Putamen (tissue), 1 donor: ENCODE measurements around the gene KCTD14.
"Not testable (repeated sequence)": the region's sequence is repeated elsewhere in the genome, so short reads cannot be mapped to it uniquely, and the experiment has no call there.

ENCODE experiments used
- DNase-seq: peaks from one replicate; pipeline ENCODE4 v3.0.0-alpha.2; 2016; ENCODE audit warnings: low spot score

KCTD14 gene

GRCh38 chr11:78046486-78046854 lies 23.4 kb upstream of the KCTD14 start:
- DNase-seq = no peak

GRCh38 chr11:78045851-78046485 lies 22.9 kb upstream of the KCTD14 start:
- peak; percentile 78 for DNase-seq

- DNase-seq = no peak
These were observed 21.6 kb upstream of the KCTD14 start for GRCh38 chr11:78044706-78045105.

- DNase-seq = no peak
These were observed 18.9 kb upstream of the KCTD14 start for GRCh38 chr11:78041843-78042440.

- not testable (repeated sequence) for DNase-seq
These were observed 18.3 kb upstream of the KCTD14 start for GRCh38 chr11:78041380-78041719.

GRCh38 chr11:78040691-78041379 lies 17.8 kb upstream of the KCTD14 start:
- no peak for DNase-seq

- DNase-seq = peak; percentile 45
These were observed 17.0 kb upstream of the KCTD14 start for GRCh38 chr11:78039919-78040671.

GRCh38 chr11:78039391-78039918 lies 16.4 kb upstream of the KCTD14 start:
- no peak for DNase-seq

GRCh38 chr11:78038697-78039313 lies 15.7 kb upstream of the KCTD14 start:
- no peak for DNase-seq

GRCh38 chr11:78037825-78038620 lies 14.9 kb upstream of the KCTD14 start:
- DNase-seq = no peak

GRCh38 chr11:78037056-78037455 lies 14.0 kb upstream of the KCTD14 start:
- no peak for DNase-seq

- no peak for DNase-seq
These were observed 13.2 kb upstream of the KCTD14 start for GRCh38 chr11:78036313-78036712.

GRCh38 chr11:78034623-78035022 lies 11.5 kb upstream of the KCTD14 start:
- no peak for DNase-seq

- no peak for DNase-seq
These were observed 10.0 kb upstream of the KCTD14 start for GRCh38 chr11:78033040-78033439.

- DNase-seq = no peak
These were observed 9.0 kb upstream of the KCTD14 start for GRCh38 chr11:78032090-78032489.

GRCh38 chr11:78031629-78032028 lies 8.6 kb upstream of the KCTD14 start:
- no peak for DNase-seq

- DNase-seq = peak; percentile 95
These were observed 7.6 kb upstream of the KCTD14 start for GRCh38 chr11:78030429-78031325.

- DNase-seq = not testable (repeated sequence)
These were observed 5.3 kb upstream of the KCTD14 start for GRCh38 chr11:78028423-78028822.

- no peak for DNase-seq
These were observed 4.7 kb upstream of the KCTD14 start for GRCh38 chr11:78027759-78028158.

- no peak for DNase-seq
These were observed 2.3 kb upstream of the KCTD14 start for GRCh38 chr11:78025378-78025777.
